ENCODE results near the gene UBC. TPM values are rescaled to one million over a fixed set of nuclear protein-coding genes. Genes with fewer than 3 reads are reported as not detected.
A peak's percentile ranks its signal among the peaks of the same experiment; 100 is the strongest.

The UBC gene
- total RNA-seq, 5 donors from 2014 or later (not counting 1 experiment from before 2014, with no cell fraction given): 786 to 1,410 (median 885) TPM

DNA sequence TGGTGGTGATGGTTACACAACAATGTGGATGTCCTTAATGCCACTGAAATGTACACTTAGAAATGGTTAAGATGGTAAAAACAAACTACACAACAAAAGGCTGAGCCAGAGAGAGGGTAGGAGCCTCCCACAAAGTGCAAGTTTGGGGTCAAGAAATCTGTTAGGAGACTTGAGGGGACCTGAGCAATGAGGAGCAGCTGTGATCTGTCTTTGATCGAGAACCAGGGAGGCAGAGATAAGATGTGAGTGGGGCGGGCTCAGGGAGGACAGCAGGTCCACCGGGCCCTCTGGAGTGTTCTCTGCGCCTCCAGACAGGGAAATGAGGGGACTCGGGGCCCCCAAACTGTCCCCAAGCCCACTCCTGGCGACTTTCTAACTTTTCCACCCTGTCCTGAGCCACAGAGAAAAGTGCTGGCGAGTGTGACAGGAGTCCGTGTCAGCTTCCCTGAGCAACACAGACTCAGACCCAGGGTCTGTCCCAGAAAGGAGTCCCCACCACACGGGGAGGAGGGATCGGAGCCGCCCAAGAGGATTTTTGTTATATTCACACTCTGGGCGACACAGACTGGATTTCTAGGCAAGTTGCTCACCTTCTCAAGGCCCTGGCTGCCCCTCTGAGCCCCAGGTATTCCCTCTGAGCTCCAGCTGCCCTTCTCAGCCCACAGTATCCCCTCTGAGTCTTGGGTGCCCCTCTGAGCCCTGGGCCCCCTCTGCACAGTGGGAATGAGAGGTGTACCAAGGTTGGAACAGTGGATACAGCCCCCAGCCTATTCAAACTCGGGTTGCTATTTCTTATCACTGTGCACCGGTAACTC is 39.3 kb downstream of the UBC start:
- H3K36me3 ChIP-seq (ENCODE audit: control insufficient read depth in 2 of 2, extremely low read depth in 1 of 2, insufficient read depth in 1 of 2, low read length in 1 of 2): no peaks in the 10 kb centered on the region
- ATAC-seq (replicated peaks in 1 of 4) (no peak), DNase-seq (no peak)
- no peaks in the 10 kb centered on the region for H3K9me3 Mint-ChIP-seq
- CTCF ChIA-PET: no interaction called here
- WGBS (ENCODE audit: insufficient coverage): 78% methylated on average over 12 of the region's 14 CpGs
- H3K4me3 ChIP-seq (ENCODE audit: control insufficient read depth in 1 of 2, extremely low read depth in 1 of 2, low read length in 1 of 2): no peak overlapping the region
- H3K27me3 Mint-ChIP-seq: peaks cover 3% of the 10 kb centered on the region in 2 donors
- POLR2A ChIA-PET: no interaction called here
- no peaks in the 10 kb centered on the region for H3K4me1 Mint-ChIP-seq
- H3K27ac ChIP-seq (ENCODE audit: low read length): no peak overlapping the region
- no peaks in the 10 kb centered on the region for H3K9me3 ChIP-seq
- H3K36me3 Mint-ChIP-seq: no peaks in the 10 kb centered on the region
- H3K27ac Mint-ChIP-seq: no peak overlapping the region
- no peaks in the 10 kb centered on the region for H3K4me1 ChIP-seq (ENCODE audit: control insufficient read depth in 1 of 2, extremely low read depth in 1 of 2, insufficient read depth in 2 of 2, low read length in 2 of 2)
- no peak overlapping the region for H3K4me3 Mint-ChIP-seq
- H3K27me3 ChIP-seq (replicated peaks in 1 of 2; ENCODE audit: control insufficient read depth in 2 of 2, extremely low read depth in 1 of 2, insufficient read depth in 2 of 2, low read length in 1 of 2): peaks cover 0 to 29% of the 10 kb centered on the region in 2 experiments

GRCh38 chr12:124874188-124874587 is 40.3 kb downstream of the UBC start:
- ChIA-PET CTCF (no interaction called here), POLR2A (no interaction called here)

DNA sequence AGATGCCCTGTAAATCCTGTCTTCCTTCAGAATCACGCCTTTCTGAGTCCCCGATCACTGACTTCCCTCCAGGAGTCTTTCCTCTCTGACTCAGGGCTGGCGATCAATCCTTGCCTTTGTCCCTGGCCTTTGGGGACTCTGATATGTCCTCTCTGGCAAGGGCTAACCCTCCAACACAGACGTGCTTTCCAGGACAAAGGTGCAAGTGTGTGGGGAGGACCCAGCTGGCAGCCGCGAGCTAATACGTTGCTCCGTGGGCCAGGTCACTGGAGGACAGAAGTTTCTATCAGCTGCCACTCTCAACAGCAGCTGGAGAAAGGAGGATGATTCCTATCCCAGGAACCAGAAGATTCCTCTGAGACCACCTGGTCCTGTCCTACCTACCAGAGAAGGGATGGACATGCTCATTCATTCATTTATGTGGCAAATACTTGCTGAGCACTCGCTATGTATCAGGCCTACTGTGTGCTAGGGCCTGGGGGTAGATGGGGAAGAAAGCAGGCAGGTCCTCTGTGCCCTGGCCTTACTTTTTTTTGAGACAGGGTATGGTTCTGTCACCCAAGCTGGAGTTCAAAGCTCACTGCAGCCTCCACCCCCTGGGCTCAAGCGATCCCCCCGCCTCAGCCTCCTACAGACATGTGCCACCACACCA is 42.3 kb downstream of the UBC start:
- Mint-ChIP-seq H3K4me3 (no peak overlapping the region), H3K4me1 (peaks cover 0 to 14% (median 9%) of the 10 kb centered on the region in 3 donors), H3K9me3 (no peaks in the 10 kb centered on the region), H3K36me3 (no peaks in the 10 kb centered on the region), H3K27ac (no peak overlapping the region), H3K27me3 (peaks cover 8 to 14% of the 10 kb centered on the region in 2 donors)
- no peak for ATAC-seq (replicated peaks in 1 of 4)
- DNase-seq: no peak
- CTCF ChIA-PET: interaction anchor here in 1 of 2 donors (0.6 kb wide), 1 partner anchor 903 kb away, joined by 10 read pairs; no protein-coding TSS in a partner anchor
- H3K36me3 ChIP-seq (ENCODE audit: control insufficient read depth in 2 of 2, extremely low read depth in 1 of 2, insufficient read depth in 1 of 2, low read length in 1 of 2): no peaks in the 10 kb centered on the region
- peaks cover 0 to 34% of the 10 kb centered on the region in 2 experiments for H3K27me3 ChIP-seq (replicated peaks in 1 of 2; ENCODE audit: control insufficient read depth in 2 of 2, extremely low read depth in 1 of 2, insufficient read depth in 2 of 2, low read length in 1 of 2)
- POLR2A ChIA-PET: no interaction called here
- no peak overlapping the region for H3K4me3 ChIP-seq (ENCODE audit: control insufficient read depth in 1 of 2, extremely low read depth in 1 of 2, low read length in 1 of 2)
- no peak overlapping the region for H3K27ac ChIP-seq (ENCODE audit: low read length)
- peaks cover 0 to 9% of the 10 kb centered on the region in 2 experiments for H3K4me1 ChIP-seq (ENCODE audit: control insufficient read depth in 1 of 2, extremely low read depth in 1 of 2, insufficient read depth in 2 of 2, low read length in 2 of 2)
- no peaks in the 10 kb centered on the region for H3K9me3 ChIP-seq
- no CpG with 5 or more reads among the region's 11 CpGs for WGBS (ENCODE audit: insufficient coverage)

More at GRCh38 chr12:124874188-124874587, 40.3 kb downstream of the UBC start:
- H3K27ac Mint-ChIP-seq: no peak overlapping the region
- peaks cover 5 to 6% of the 10 kb centered on the region in 2 donors for H3K27me3 Mint-ChIP-seq
- Histone ChIP-seq H3K9me3 (no peaks in the 10 kb centered on the region), H3K27ac (ENCODE audit: low read length) (no peak overlapping the region), H3K4me1 (ENCODE audit: control insufficient read depth in 1 of 2, extremely low read depth in 1 of 2, insufficient read depth in 2 of 2, low read length in 2 of 2) (peaks cover 0 to 5% of the 10 kb centered on the region in 2 experiments), H3K27me3 (replicated peaks in 1 of 2; ENCODE audit: control insufficient read depth in 2 of 2, extremely low read depth in 1 of 2, insufficient read depth in 2 of 2, low read length in 1 of 2) (peaks cover 0 to 29% of the 10 kb centered on the region in 2 experiments), H3K36me3 (ENCODE audit: control insufficient read depth in 2 of 2, extremely low read depth in 1 of 2, insufficient read depth in 1 of 2, low read length in 1 of 2) (no peaks in the 10 kb centered on the region), H3K4me3 (ENCODE audit: control insufficient read depth in 1 of 2, extremely low read depth in 1 of 2, low read length in 1 of 2) (no peak overlapping the region)
- ATAC-seq (replicated peaks in 1 of 4) (no peak), DNase-seq (no peak)
- H3K36me3 Mint-ChIP-seq: no peaks in the 10 kb centered on the region
- peaks cover 0 to 5% (median 2%) of the 10 kb centered on the region in 3 donors for H3K4me1 Mint-ChIP-seq
- H3K4me3 Mint-ChIP-seq: no peak overlapping the region
- WGBS (ENCODE audit: insufficient coverage): 100% methylated on average over 1 of the region's 4 CpGs
- no peaks in the 10 kb centered on the region for H3K9me3 Mint-ChIP-seq

GRCh38 chr12:124871297-124871696 is 43.2 kb downstream of the UBC start:
- H3K9me3 Mint-ChIP-seq: no peaks in the 10 kb centered on the region
- Histone ChIP-seq H3K4me1 (ENCODE audit: control insufficient read depth in 1 of 2, extremely low read depth in 1 of 2, insufficient read depth in 2 of 2, low read length in 2 of 2) (peaks cover 0 to 9% of the 10 kb centered on the region in 2 experiments), H3K9me3 (no peaks in the 10 kb centered on the region), H3K4me3 (ENCODE audit: control insufficient read depth in 1 of 2, extremely low read depth in 1 of 2, low read length in 1 of 2) (no peak overlapping the region), H3K27ac (ENCODE audit: low read length) (no peak overlapping the region), H3K27me3 (replicated peaks in 1 of 2; ENCODE audit: control insufficient read depth in 2 of 2, extremely low read depth in 1 of 2, insufficient read depth in 2 of 2, low read length in 1 of 2) (peaks cover 0 to 32% of the 10 kb centered on the region in 2 experiments), H3K36me3 (ENCODE audit: control insufficient read depth in 2 of 2, extremely low read depth in 1 of 2, insufficient read depth in 1 of 2, low read length in 1 of 2) (no peaks in the 10 kb centered on the region)
- DNase-seq (no peak), ATAC-seq (replicated peaks in 1 of 4) (no peak)
- H3K27me3 Mint-ChIP-seq: peaks cover 8 to 14% of the 10 kb centered on the region in 2 donors
- ChIA-PET CTCF (no interaction called here), POLR2A (no interaction called here)
- H3K4me3 Mint-ChIP-seq: no peak overlapping the region
- 87% methylated on average over 3 of the region's 4 CpGs for WGBS (ENCODE audit: insufficient coverage)
- H3K27ac Mint-ChIP-seq: no peak overlapping the region
- H3K36me3 Mint-ChIP-seq: no peaks in the 10 kb centered on the region
- peaks cover 0 to 14% (median 9%) of the 10 kb centered on the region in 3 donors for H3K4me1 Mint-ChIP-seq

DNA sequence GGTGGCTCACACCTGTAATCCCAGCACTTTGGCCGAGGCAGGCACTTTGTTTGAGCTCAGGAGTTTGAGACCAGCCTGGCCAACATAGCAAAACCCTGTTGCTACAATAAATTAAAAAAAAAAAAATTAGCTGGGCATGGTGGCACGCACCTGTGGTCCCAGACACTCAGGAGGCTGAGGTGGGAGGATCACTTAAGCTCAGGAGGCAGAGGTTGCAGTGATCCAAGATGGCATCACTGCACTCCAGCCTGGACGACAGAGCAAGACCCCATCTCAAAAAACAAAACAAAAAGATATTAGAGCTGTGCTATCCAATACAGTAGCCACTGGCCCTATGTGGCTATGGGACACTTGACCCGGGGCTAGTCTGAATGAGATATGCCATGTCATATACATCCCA is 43.9 kb downstream of the UBC start:
- ATAC-seq (replicated peaks in 1 of 4) (no peak), DNase-seq (no peak)
- H3K4me3 ChIP-seq (ENCODE audit: control insufficient read depth in 1 of 2, extremely low read depth in 1 of 2, low read length in 1 of 2): no peak overlapping the region
- ChIA-PET POLR2A (no interaction called here), CTCF (interaction anchor here in 1 of 2 donors (0.5 kb wide), 1 partner anchor 12 kb away, joined by 3 read pairs; no protein-coding TSS in a partner anchor)
- no peak overlapping the region for H3K27ac Mint-ChIP-seq
- H3K9me3 ChIP-seq: no peaks in the 10 kb centered on the region
- H3K4me1 Mint-ChIP-seq: peaks cover 0 to 14% (median 9%) of the 10 kb centered on the region in 3 donors
- no peaks in the 10 kb centered on the region for H3K36me3 Mint-ChIP-seq
- H3K4me1 ChIP-seq (ENCODE audit: control insufficient read depth in 1 of 2, extremely low read depth in 1 of 2, insufficient read depth in 2 of 2, low read length in 2 of 2): peaks cover 0 to 9% of the 10 kb centered on the region in 2 experiments
- no peaks in the 10 kb centered on the region for H3K36me3 ChIP-seq (ENCODE audit: control insufficient read depth in 2 of 2, extremely low read depth in 1 of 2, insufficient read depth in 1 of 2, low read length in 1 of 2)
- no peak overlapping the region for H3K27ac ChIP-seq (ENCODE audit: low read length)
- H3K27me3 Mint-ChIP-seq: peaks cover 8 to 14% of the 10 kb centered on the region in 2 donors
- WGBS (ENCODE audit: insufficient coverage): 60% methylated on average over 1 of the region's 4 CpGs
- no peak overlapping the region for H3K4me3 Mint-ChIP-seq
- H3K27me3 ChIP-seq (replicated peaks in 1 of 2; ENCODE audit: control insufficient read depth in 2 of 2, extremely low read depth in 1 of 2, insufficient read depth in 2 of 2, low read length in 1 of 2): peaks cover 0 to 28% of the 10 kb centered on the region in 2 experiments
- no peaks in the 10 kb centered on the region for H3K9me3 Mint-ChIP-seq

- no peak overlapping the region for H3K27ac ChIP-seq (ENCODE audit: low read length)
- Mint-ChIP-seq H3K27me3 (peaks cover 8 to 14% of the 10 kb centered on the region in 2 donors), H3K9me3 (no peaks in the 10 kb centered on the region), H3K4me1 (peaks cover 3 to 19% (median 13%) of the 10 kb centered on the region in 3 donors), H3K27ac (no peak overlapping the region), H3K36me3 (no peaks in the 10 kb centered on the region), H3K4me3 (peak overlapping the region in 1 of 3 donors; percentile 65)
- POLR2A ChIA-PET: no interaction called here
- no peaks in the 10 kb centered on the region for H3K9me3 ChIP-seq
- peaks cover 0 to 23% of the 10 kb centered on the region in 2 experiments for H3K27me3 ChIP-seq (replicated peaks in 1 of 2; ENCODE audit: control insufficient read depth in 2 of 2, extremely low read depth in 1 of 2, insufficient read depth in 2 of 2, low read length in 1 of 2)
- 46% methylated on average over 16 of the region's 17 CpGs for WGBS (ENCODE audit: insufficient coverage)
- peaks cover 0 to 14% of the 10 kb centered on the region in 2 experiments for H3K4me1 ChIP-seq (ENCODE audit: control insufficient read depth in 1 of 2, extremely low read depth in 1 of 2, insufficient read depth in 2 of 2, low read length in 2 of 2)
- no peaks in the 10 kb centered on the region for H3K36me3 ChIP-seq (ENCODE audit: control insufficient read depth in 2 of 2, extremely low read depth in 1 of 2, insufficient read depth in 1 of 2, low read length in 1 of 2)
- H3K4me3 ChIP-seq (ENCODE audit: control insufficient read depth in 1 of 2, extremely low read depth in 1 of 2, low read length in 1 of 2): peak overlapping the region in 1 of 2 donors; percentile 35
- ATAC-seq (replicated peaks in 1 of 4) (peak in 1 of 4 experiments; percentile 24), DNase-seq (no peak)
- CTCF ChIA-PET: interaction anchor here (0.6 to 0.7 kb wide), 2 partner anchors 9 to 56 kb away, joined by 4 read pairs; no protein-coding TSS in a partner anchor
Observed at GRCh38 chr12:124869059-124869665, 45.3 kb downstream of the UBC start.

All from T-cell (primary cell).